ENCODE results near the gene CALCOCO1.
A peak's percentile ranks its signal among the peaks of the same experiment; 100 is the strongest.

The CALCOCO1 gene

GRCh38 chr12:53659011-53659551 is 68.2 kb downstream of the CALCOCO1 start:
- Histone ChIP-seq H3K4me3 (IDR thresholded peaks at IDR 0.05; ENCODE audit: insufficient read depth, low read depth, low read length) (no peak overlapping the region), H3K27ac (peak overlapping the region; percentile 16; the same call in 1 of the 2 replicates), H2AFZ (ENCODE audit: low read depth) (no peak overlapping the region), H3K79me2 (ENCODE audit: insufficient read depth, low read depth) (no peaks in the 10 kb centered on the region), H3K4me1 (ENCODE audit: low read depth, poor library complexity, severe bottlenecking) (peaks cover 42% of the 10 kb centered on the region), H3K9ac (peak overlapping the region; percentile 0; the same call in 1 of the 2 replicates), H3K36me3 (ENCODE audit: insufficient read depth) (no peaks in the 10 kb centered on the region; the same call in 1 of the 2 replicates), H3K4me2 (peak overlapping the region; percentile 34), H3K27me3 (ENCODE audit: insufficient read depth, low read depth) (no peaks in the 10 kb centered on the region), H4K20me1 (ENCODE audit: insufficient read depth) (no peaks in the 10 kb centered on the region)
- no peak for TF ChIP-seq CTCF (conservative IDR thresholded peaks at IDR 0.05; ENCODE audit: low read depth, low read length)

Measured in KMS-11 (cell line).